Ramos (cell line): Measurements from ENCODE around the gene TSR3.
"Not testable (repeated sequence)": the region's sequence is repeated elsewhere in the genome, so short reads cannot be mapped to it uniquely, and the experiment has no call there.

Experiments
- in situ Hi-C: fragments of 300-500 bp; cut with MboI; formaldehyde crosslinking; loops from one replicate; pipeline ENCODE4 v1.14.3; 2022; ENCODE audit warnings: low sequenced_read_pairs; ENCODE audit not compliant: unreplicated experiment

Gene TSR3

DNA sequence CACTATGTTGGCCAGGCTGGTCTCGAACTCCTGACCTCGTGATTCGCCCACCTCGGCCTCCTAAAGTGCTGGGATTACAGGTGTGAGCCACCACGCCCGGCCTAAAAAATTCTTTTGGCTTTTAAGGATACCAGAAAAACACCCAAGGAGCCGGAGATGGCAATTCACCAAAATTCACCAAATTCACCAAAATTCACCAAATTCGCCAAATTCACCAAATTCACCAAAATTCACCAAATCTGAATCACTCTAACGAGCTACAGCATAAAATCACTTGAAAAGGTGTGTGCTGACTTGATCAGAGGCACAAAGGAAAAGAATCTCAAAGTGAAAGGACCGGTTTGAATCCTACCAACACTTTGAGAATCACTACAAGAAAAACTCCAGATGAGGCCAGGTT lies 22.7 kb downstream of the TSR3 start:
- in situ Hi-C loops: not testable (repeated sequence)

GRCh38 chr16:1328136-1328535 lies 23.5 kb downstream of the TSR3 start:
- in situ Hi-C loops: not testable (repeated sequence)

DNA sequence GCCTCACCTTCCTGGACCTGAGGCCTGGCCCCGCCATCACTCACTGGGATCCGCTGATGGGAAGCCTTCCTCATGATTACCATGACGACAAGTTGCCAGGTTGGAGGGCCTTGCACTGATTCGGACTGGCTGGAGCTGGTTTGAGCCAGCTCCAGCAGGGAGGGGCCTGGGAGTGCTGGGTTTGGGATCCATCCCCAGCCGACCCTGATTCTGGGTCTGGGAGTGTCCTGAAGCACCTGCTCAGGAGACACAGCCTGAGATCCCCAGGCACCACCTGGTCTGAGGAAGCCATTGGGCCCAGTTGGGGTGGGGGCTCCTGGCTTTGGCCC lies 24.1 kb downstream of the TSR3 start:
- in situ Hi-C loops: no loop called here

GRCh38 chr16:1326946-1327618 lies 24.6 kb downstream of the TSR3 start:
- in situ Hi-C loops: no loop called here

DNA sequence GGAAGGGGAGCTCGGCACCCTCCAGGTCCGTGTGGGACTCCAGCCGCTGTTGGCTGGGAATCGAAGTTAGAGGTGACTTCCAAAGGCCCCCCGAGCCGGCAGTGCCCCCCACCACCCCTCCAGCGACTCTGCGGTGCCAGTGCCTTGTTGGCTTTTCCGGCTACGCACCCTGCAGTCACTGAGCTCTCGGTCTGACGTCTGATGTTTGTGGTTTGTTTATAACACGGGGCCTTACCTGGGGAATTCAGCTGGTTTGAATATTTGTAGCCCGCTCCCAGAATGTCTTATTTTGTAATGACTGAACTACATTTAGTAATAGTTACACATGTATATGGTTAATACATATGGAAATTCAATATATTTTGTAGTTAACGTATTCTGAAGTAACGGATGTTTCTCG lies 25.3 kb downstream of the TSR3 start:
- in situ Hi-C loops: no loop called here

DNA sequence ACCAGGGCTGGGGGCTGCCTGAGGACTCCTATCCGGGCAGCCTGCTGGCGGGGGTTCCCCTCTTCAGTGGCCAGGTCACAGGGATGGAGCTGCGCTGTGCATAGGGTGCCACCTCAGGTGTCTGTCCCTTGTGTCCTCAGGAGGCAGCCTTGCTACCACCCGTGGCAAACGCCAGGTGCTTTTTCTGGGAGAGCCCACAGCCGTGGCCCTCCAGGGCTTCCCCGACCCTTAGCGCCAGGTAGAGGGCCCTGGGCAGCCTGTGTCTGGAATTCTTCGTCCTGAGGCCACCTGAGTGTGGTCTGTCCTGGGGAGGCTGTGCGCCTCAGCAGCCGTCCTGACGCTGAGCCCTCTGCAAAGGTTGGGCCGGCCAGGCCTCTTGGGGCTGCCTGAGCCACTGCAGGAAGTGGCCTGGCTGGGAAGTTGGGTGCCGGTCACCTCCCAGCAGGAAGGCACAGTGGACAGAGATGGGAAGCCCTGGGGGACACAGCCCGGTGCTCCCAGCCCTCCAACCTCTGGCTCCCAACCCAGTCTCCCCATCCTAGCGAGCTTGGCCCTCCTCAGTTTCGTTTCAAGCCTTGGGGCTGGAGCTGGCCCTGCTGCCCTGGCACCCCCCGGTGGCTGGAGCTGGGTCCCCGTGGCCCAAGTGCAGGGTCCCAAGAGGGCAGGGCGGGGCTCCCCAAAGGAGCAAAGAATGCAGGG lies 25.9 kb downstream of the TSR3 start:
- in situ Hi-C loops: no loop called here

GRCh38 chr16:1325261-1325660 lies 26.4 kb downstream of the TSR3 start:
- in situ Hi-C loops: no loop called here

- in situ Hi-C loops: no loop called here
Measured at GRCh38 chr16:1324286-1324826, 27.3 kb downstream of the TSR3 start.

DNA sequence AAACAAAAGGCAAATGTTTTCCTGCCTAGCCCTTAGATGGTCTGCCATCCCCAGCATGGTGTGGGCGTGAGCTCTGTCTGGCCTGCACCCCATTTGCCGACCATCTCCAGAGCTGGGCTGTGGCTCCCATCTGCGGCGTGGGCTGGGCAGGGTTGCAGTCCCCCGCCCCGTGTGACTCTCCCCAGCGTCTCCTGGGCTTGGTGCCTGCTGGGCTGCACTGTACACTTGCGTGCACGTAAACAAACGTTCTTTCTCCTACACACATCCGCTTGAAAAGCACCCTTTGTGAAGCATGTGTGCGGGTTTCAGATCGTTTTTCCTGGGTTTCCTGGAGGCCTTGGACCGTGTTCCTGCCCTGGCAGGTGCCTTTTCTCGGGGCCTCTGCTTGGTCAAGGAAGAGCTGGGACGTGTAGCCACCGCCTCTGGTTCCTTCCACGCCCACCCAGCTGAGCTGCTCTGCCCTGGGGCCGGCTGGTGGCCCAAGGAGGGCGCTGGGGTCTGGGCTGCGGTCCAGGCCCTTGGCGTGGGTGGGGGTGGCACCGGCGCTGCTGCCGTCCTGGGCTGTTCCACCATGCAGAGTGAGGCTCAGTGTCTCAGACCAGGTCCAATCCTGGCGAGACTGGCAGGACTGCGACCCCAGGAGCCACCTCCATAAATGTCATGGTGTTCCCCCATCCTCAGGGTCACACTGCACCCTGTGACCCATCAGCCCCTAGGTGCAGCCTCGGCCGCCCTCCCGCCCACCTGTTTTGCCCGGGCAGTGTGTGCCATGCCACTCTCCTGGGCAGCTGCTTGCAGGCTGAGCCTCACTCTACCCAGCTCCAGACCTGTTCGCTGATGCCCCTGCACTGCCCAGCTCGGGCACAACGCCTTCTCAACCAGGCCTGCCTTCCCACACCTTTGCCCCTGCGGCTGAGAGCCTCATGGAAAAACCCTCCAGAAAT lies 28.1 kb downstream of the TSR3 start:
- in situ Hi-C loops: no loop called here

- in situ Hi-C loops: no loop called here
Measured at GRCh38 chr16:1322407-1322806, 29.3 kb downstream of the TSR3 start.

DNA sequence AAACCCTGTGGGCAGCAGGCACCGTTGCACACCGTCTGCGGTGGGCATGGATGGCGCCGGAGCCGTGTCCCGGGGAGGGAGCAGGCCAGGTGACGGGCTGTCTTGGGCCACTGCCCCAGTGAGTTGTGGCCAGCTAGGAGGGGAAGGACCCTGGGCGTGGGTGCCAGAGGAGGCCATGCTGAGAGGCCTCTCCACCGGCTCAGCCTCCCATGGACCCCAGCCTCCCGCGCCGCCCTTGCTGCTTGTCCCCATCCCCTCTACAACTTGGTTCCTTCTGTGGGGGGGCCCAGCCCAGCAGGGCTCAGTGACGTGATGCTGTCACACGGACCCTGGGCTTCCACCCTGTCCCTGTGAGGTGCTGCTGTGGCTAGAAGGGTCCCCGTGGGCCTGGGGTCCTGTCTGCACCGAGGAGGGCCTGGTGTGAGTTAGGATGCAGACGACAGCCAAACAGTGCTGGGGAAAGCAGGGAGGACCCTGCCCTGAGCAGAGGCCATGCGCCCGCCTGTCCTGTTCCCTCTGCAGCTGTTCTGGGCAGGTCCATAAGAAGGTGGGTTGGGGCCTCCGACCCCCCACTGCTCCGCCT lies 30.9 kb downstream of the TSR3 start:
- in situ Hi-C loops: no loop called here

DNA sequence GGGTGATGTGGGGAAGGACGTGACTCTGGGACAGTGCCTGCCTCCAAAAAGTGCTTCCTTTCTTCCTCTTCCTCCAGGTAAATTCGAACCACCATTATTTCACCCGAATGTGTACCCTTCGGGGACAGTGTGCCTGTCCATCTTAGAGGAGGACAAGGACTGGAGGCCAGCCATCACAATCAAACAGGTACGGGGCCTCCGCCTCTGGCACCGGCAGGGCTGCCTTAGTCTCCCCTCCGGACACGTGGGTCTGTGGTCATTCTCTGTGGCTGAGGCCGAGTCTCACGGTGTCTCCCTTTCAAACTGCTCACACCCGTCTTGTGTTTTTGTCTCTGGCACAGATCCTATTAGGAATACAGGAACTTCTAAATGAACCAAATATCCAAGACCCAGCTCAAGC lies 31.6 kb downstream of the TSR3 start:
- in situ Hi-C loops: no loop called here

GRCh38 chr16:1319041-1319440 lies 32.6 kb downstream of the TSR3 start:
- in situ Hi-C loops: no loop called here

GRCh38 chr16:1318268-1318545 lies 33.5 kb downstream of the TSR3 start:
- in situ Hi-C loops: no loop called here

- in situ Hi-C loops: no loop called here
Measured at GRCh38 chr16:1317479-1318267, 34.0 kb downstream of the TSR3 start.

- in situ Hi-C loops: no loop called here
Measured at GRCh38 chr16:1316033-1316405, 35.7 kb downstream of the TSR3 start.

GRCh38 chr16:1315081-1316032 lies 36.3 kb downstream of the TSR3 start:
- in situ Hi-C loops: no loop called here

- in situ Hi-C loops: no loop called here
Measured at GRCh38 chr16:1314399-1315068, 37.1 kb downstream of the TSR3 start.
